Measurements from ENCODE around the gene NGEF.

DNA sequence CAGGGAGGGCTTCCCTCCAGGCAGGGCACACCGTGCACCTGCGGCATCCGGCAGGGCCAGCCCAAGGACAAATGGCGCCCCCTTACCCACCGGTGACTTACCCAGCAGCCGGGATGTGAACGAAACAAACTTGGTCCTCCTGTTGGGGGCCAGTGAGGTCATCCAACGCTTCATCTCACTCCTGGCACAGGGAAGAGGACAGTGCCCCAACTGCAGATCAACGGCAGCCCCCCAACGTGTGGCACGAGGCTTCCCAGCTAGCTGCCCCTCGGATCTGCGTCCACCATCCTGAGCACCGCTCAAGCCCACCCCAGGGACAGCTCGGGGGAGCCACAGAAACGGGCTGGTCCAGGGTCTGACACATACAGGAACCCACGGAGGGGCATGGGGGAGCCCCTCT is 131.0 kb downstream of the NGEF start:
- TF ChIP-seq, protein P1, sequence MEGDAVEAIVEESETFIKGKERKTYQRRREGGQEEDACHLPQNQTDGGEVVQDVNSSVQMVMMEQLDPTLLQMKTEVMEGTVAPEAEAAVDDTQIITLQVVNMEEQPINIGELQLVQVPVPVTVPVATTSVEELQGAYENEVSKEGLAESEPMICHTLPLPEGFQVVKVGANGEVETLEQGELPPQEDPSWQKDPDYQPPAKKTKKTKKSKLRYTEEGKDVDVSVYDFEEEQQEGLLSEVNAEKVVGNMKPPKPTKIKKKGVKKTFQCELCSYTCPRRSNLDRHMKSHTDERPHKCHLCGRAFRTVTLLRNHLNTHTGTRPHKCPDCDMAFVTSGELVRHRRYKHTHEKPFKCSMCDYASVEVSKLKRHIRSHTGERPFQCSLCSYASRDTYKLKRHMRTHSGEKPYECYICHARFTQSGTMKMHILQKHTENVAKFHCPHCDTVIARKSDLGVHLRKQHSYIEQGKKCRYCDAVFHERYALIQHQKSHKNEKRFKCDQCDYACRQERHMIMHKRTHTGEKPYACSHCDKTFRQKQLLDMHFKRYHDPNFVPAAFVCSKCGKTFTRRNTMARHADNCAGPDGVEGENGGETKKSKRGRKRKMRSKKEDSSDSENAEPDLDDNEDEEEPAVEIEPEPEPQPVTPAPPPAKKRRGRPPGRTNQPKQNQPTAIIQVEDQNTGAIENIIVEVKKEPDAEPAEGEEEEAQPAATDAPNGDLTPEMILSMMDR (conservative IDR thresholded peaks at IDR 0.05; ENCODE audit: low read depth, low read length), result no peak
- TF ChIP-seq EZH2 (IDR thresholded peaks at IDR 0.05; ENCODE audit: low read length, unreplicated experiment), result no peak
